WTC11 (cell line): ENCODE data around the gene SPNS3. TPM values are rescaled to one million over a fixed set of nuclear protein-coding genes. Genes with fewer than 3 reads are reported as not detected.

Source experiments
- ATAC-seq: fragments of 200-7000 bp; cut with Tn5 transposase; 2 replicates; pipeline ENCODE4 v1.10.0; 2021; ENCODE audit warnings: mild to moderate bottlenecking, moderate library complexity
- CTCF ChIA-PET: fragments of 300-600 bp; sonication (Branson Sonifier 250); formaldehyde crosslinking; loops from one replicate; lab custom pipeline; 2021; ENCODE audit warnings: antibody characterized with exemption; lab: Charles Lee
- POLR2A ChIA-PET: fragments of 350-600 bp; sonication (Branson Sonifier 250); formaldehyde crosslinking; loops from one replicate; lab custom pipeline; 2021; ENCODE audit warnings: antibody characterized with exemption; lab: Charles Lee
- DNase-seq: peaks from one replicate; pipeline ENCODE4 v3.0.0; 2021; ENCODE audit warnings: low spot score
- H3K27ac Mint-ChIP-seq: 2 replicates; pipeline ENCODE4 v1.8.0; 2021; ENCODE audit warnings: mixed read lengths
- H3K27me3 Mint-ChIP-seq: 2 replicates; pipeline ENCODE4 v1.8.0; 2021; ENCODE audit warnings: low read depth, mild to moderate bottlenecking, moderate library complexity, mixed read lengths
- H3K36me3 Mint-ChIP-seq: 2 replicates; pipeline ENCODE4 v1.8.0; 2021; ENCODE audit warnings: mixed read lengths
- H3K4me1 Mint-ChIP-seq: 2 replicates; pipeline ENCODE4 v1.8.0; 2022; ENCODE audit warnings: mixed read lengths
- H3K4me3 Mint-ChIP-seq: 2 replicates; pipeline ENCODE4 v1.8.0; 2021; ENCODE audit warnings: mild to moderate bottlenecking, moderate library complexity, mixed read lengths
- H3K9me3 Mint-ChIP-seq: 2 replicates; pipeline ENCODE4 v1.8.0; 2021; ENCODE audit warnings: mixed read lengths
- AR ChIP-seq: fragments of 250-450 bp; sonication (Bioruptor Pico); IDR thresholded peaks from 2 replicates; pipeline ENCODE4 v1.9.0; 2021; ENCODE audit warnings: mild to moderate bottlenecking
- ATF1 ChIP-seq: sonication (generic); formaldehyde crosslinking; IDR thresholded peaks from 2 replicates; pipeline ENCODE4 v1.8.1; 2023; ENCODE audit warnings: mild to moderate bottlenecking, moderate library complexity, missing genetic modification reagents
- ATF6 ChIP-seq: sonication (generic); formaldehyde crosslinking; IDR thresholded peaks from 2 replicates; pipeline ENCODE4 v1.8.1; 2023; ENCODE audit warnings: mild to moderate bottlenecking, missing genetic modification reagents
- CTCF ChIP-seq: fragments of 200-600 bp; IDR thresholded peaks from 2 replicates; pipeline ENCODE4 v1.8.0; 2022; ENCODE audit warnings: antibody characterized with exemption
- ERG ChIP-seq: fragments of 250-450 bp; sonication (Bioruptor Pico); IDR thresholded peaks from 2 replicates; pipeline ENCODE4 v1.8.0; 2021; ENCODE audit warnings: mild to moderate bottlenecking
- ESRRA ChIP-seq: sonication (generic); formaldehyde crosslinking; IDR thresholded peaks from 2 replicates; pipeline ENCODE4 v1.8.1; 2022; ENCODE audit warnings: mild to moderate bottlenecking, missing genetic modification reagents, borderline replicate concordance
- FOXK1 ChIP-seq: sonication (generic); formaldehyde crosslinking; IDR thresholded peaks from 2 replicates; pipeline ENCODE4 v1.8.0; 2022; ENCODE audit warnings: mild to moderate bottlenecking, moderate library complexity, missing genetic modification reagents
- JAZF1 ChIP-seq: fragments of 250-450 bp; sonication (Bioruptor Pico); IDR thresholded peaks from 2 replicates; pipeline ENCODE4 v1.9.0; 2021; ENCODE audit warnings: moderate library complexity, mild to moderate bottlenecking, inconsistent platforms
- MLX ChIP-seq: sonication (generic); formaldehyde crosslinking; IDR thresholded peaks from 2 replicates; pipeline ENCODE4 v1.8.1; 2023; ENCODE audit warnings: mild to moderate bottlenecking, missing genetic modification reagents, moderate library complexity
- RELA ChIP-seq: sonication (generic); formaldehyde crosslinking; IDR thresholded peaks from 2 replicates; pipeline ENCODE4 v1.8.1; 2022; ENCODE audit warnings: missing genetic modification reagents, mild to moderate bottlenecking, borderline replicate concordance
- SMAD4 ChIP-seq: sonication (generic); formaldehyde crosslinking; IDR thresholded peaks from 2 replicates; pipeline ENCODE4 v1.8.0; 2022; ENCODE audit warnings: mild to moderate bottlenecking, missing genetic modification reagents
- SOX15 ChIP-seq: fragments of 250-450 bp; sonication (Bioruptor Pico); IDR thresholded peaks from 2 replicates; pipeline ENCODE4 v1.9.0; 2021; ENCODE audit warnings: mild to moderate bottlenecking
- TP53 ChIP-seq: sonication (generic); formaldehyde crosslinking; IDR thresholded peaks from 2 replicates; pipeline ENCODE4 v1.8.1; 2023; ENCODE audit warnings: mild to moderate bottlenecking, missing genetic modification reagents
- ZNF219 ChIP-seq: sonication (generic); formaldehyde crosslinking; IDR thresholded peaks from 2 replicates; pipeline ENCODE4 v1.8.0; 2023; ENCODE audit warnings: missing genetic modification reagents, mild to moderate bottlenecking, borderline replicate concordance
- ZNF263 ChIP-seq: sonication (generic); formaldehyde crosslinking; IDR thresholded peaks from 2 replicates; pipeline ENCODE4 v1.8.1; 2022; ENCODE audit warnings: low read depth, mild to moderate bottlenecking, moderate library complexity, missing genetic modification reagents
- ZNF532 ChIP-seq: fragments of 250-450 bp; sonication (Bioruptor Pico); IDR thresholded peaks from 2 replicates; pipeline ENCODE4 v1.9.0; 2021; ENCODE audit warnings: mild to moderate bottlenecking, borderline replicate concordance
- total RNA-seq: library from RNA; stranded (reverse); gene quantifications from 3 replicates; pipeline ENCODE4 v1.2.3, GENCODE V29; 2021

The SPNS3 gene
- total RNA-seq, 1 experiment from 2014 or later: not detected

- H3K36me3 Mint-ChIP-seq: no peaks in the 10 kb centered on the region
- ATAC-seq (no peak), DNase-seq (no peak)
- TF ChIP-seq ESRRA (CRISPR knock-in tag) (no peak), ATF1 (CRISPR knock-in tag) (no peak), ATF6 (CRISPR knock-in tag) (no peak), TP53 (CRISPR knock-in tag) (no peak), RELA (CRISPR knock-in tag) (no peak), SOX15 (CRISPR knock-in tag) (no peak), MLX (CRISPR knock-in tag) (no peak), AR (CRISPR knock-in tag) (no peak), SMAD4 (CRISPR knock-in tag) (no peak), ZNF219 (CRISPR knock-in tag) (no peak), CTCF (no peak), JAZF1 (CRISPR knock-in tag) (no peak), ERG (no peak)
- H3K4me3 Mint-ChIP-seq: no peak overlapping the region
- CTCF ChIA-PET: interaction anchor here (0.8 to 1.3 kb wide), 3 partner anchors 30 to 236 kb away, joined by 3 to 9 read pairs (median 4); no protein-coding TSS in a partner anchor
- no peaks in the 10 kb centered on the region for H3K9me3 Mint-ChIP-seq
- peaks cover 7% of the 10 kb centered on the region; the same call in 1 of the 2 replicates for H3K27me3 Mint-ChIP-seq
- no peak overlapping the region for H3K27ac Mint-ChIP-seq
- H3K4me1 Mint-ChIP-seq: no peaks in the 10 kb centered on the region
- POLR2A ChIA-PET: interaction anchor here (0.8 kb wide), 1 partner anchor 86 kb away, joined by 4 read pairs; no protein-coding TSS in a partner anchor
These were observed 17.1 kb downstream of the SPNS3 start for GRCh38 chr17:4450710-4451316.

- Mint-ChIP-seq H3K9me3 (no peaks in the 10 kb centered on the region), H3K36me3 (no peaks in the 10 kb centered on the region), H3K4me3 (no peak overlapping the region), H3K27me3 (peaks cover 3% of the 10 kb centered on the region), H3K27ac (no peak overlapping the region; the same call in 1 of the 2 replicates), H3K4me1 (no peaks in the 10 kb centered on the region)
- TF ChIP-seq SMAD4 (CRISPR knock-in tag) (no peak), ZNF263 (CRISPR knock-in tag) (no peak), FOXK1 (CRISPR knock-in tag) (no peak), ZNF532 (no peak), CTCF (no peak)
- DNase-seq (no peak), ATAC-seq (no peak)
- POLR2A ChIA-PET: no interaction called here
- CTCF ChIA-PET: no interaction called here
These were observed 20.3 kb downstream of the SPNS3 start for GRCh38 chr17:4453812-4454591.
